ENCODE results near the gene IL1RL2. TPM values are rescaled to one million over a fixed set of nuclear protein-coding genes. Genes with fewer than 3 reads are reported as not detected.

The IL1RL2 gene
- total and polyA plus RNA-seq, 2 of the 4 experiments (the other 2 are of a cell fraction) = 0.09 to 0.36 TPM

GRCh38 chr2:102258025-102258385 is 71.2 kb downstream of the IL1RL2 start:
- Histone ChIP-seq H3K4me1 (ENCODE audit: control insufficient read depth, insufficient read depth, low read length) (peaks cover 9% of the 10 kb centered on the region), H3K9me3 (ENCODE audit: control insufficient read depth, insufficient read depth, low read length) (no peaks in the 10 kb centered on the region), H4K5ac (ENCODE audit: low read depth, low read length) (peak overlapping the region; percentile 56), H4K8ac (ENCODE audit: low read depth in 2 of 2, low read length in 2 of 2) (peak overlapping the region; percentile 48 to 72; a peak in 3 of 4 replicates), H4K20me1 (ENCODE audit: insufficient read depth, low read length) (no peaks in the 10 kb centered on the region), H2BK5ac (ENCODE audit: low read depth, low read length, poor library complexity, severe bottlenecking) (peak overlapping the region; percentile 74), H3K4me2 (ENCODE audit: low read depth, low read length) (no peak overlapping the region), H3K79me1 (ENCODE audit: low read depth in 1 of 2, low read length in 2 of 2) (no peaks in the 10 kb centered on the region), H2AK5ac (ENCODE audit: low read depth, low read length) (peak overlapping the region; percentile 58; the same call in 1 of the 2 replicates), H4K91ac (ENCODE audit: insufficient read depth, low read depth, low read length) (peak overlapping the region; percentile 74), H3K4ac (ENCODE audit: low read depth, low read length) (peak overlapping the region; percentile 89), H3K36me3 (ENCODE audit: control insufficient read depth, insufficient read depth, low read length) (no peaks in the 10 kb centered on the region), H3K27ac (ENCODE audit: insufficient read depth, low read length) (peak overlapping the region; percentile 39; the same call in 1 of the 2 replicates), H2BK120ac (ENCODE audit: low read depth, low read length) (peak overlapping the region; percentile 94), H3K56ac (ENCODE audit: extremely low read depth, insufficient read depth, low read length) (no peak overlapping the region; the same call in 1 of the 2 replicates), H3K4me3 (ENCODE audit: insufficient read depth, low read depth, low read length) (no peak overlapping the region), H3K18ac (ENCODE audit: low read depth, low read length) (peak overlapping the region; percentile 51), H3K9me1 (ENCODE audit: insufficient read depth, low read length) (peaks cover 9% of the 10 kb centered on the region), H3K14ac (replicated peaks; ENCODE audit: low read depth, low read length) (peak overlapping the region; percentile 67), H2AFZ (replicated peaks; ENCODE audit: low read length, poor library complexity) (no peak overlapping the region), H2BK15ac (ENCODE audit: low read depth, low read length) (peak overlapping the region; percentile 13), H2BK20ac (ENCODE audit: low read depth, low read length) (peak overlapping the region; percentile 97), H3K27me3 (ENCODE audit: control insufficient read depth, insufficient read depth, low read length) (no peaks in the 10 kb centered on the region), H3K23ac (ENCODE audit: low read depth, low read length) (peak overlapping the region; percentile 41; the same call in 1 of the 2 replicates), H2AK9ac (replicated peaks; ENCODE audit: low read depth, low read length, poor library complexity) (peak overlapping the region; percentile 20), H3K9ac (ENCODE audit: low read depth, low read length) (no peak overlapping the region)
- POLR2A ChIA-PET (ENCODE audit: unreplicated experiment) = no interaction called here
- intact Hi-C loops (cut with micrococcal nuclease) (no loop called here), in situ Hi-C loops (cut with MboI; ENCODE audit: low sequenced_read_pairs) (no loop called here), dilution Hi-C loops (cut with HindIII; ENCODE audit: low sequenced_read_pairs, unreplicated experiment) (no loop called here)
- no TSS peak for BruUV-seq (replicated peaks)
- TF ChIP-seq MXI1 (IDR thresholded peaks at IDR 0.05; ENCODE audit: borderline replicate concordance, low read depth, low read length) (no peak), BHLHE40 (IDR thresholded peaks at IDR 0.05; ENCODE audit: low read depth, low read length) (no peak), RCOR1 (IDR thresholded peaks at IDR 0.05; ENCODE audit: insufficient replicate concordance, low read length) (no peak), SMC3 (IDR thresholded peaks at IDR 0.05; ENCODE audit: low read depth, low read length) (no peak), NFE2L2 (IDR thresholded peaks at IDR 0.05; ENCODE audit: low read depth, low read length) (no peak), FOS (IDR thresholded peaks at IDR 0.05; ENCODE audit: low read depth, low read length) (no peak), ELK1 (IDR thresholded peaks at IDR 0.05; ENCODE audit: borderline replicate concordance, low read depth, low read length) (no peak), MAFK (IDR thresholded peaks at IDR 0.05; ENCODE audit: low read depth, low read length) (no peak), USF2 (IDR thresholded peaks at IDR 0.05; ENCODE audit: low read depth, low read length) (no peak), CHD1 (IDR thresholded peaks at IDR 0.05; ENCODE audit: low read depth, low read length) (no peak), RFX5 (IDR thresholded peaks at IDR 0.05; ENCODE audit: low read depth, low read length) (no peak), CTCF (conservative IDR thresholded peaks at IDR 0.05; ENCODE audit: low read depth, low read length) (no peak), CEBPB (IDR thresholded peaks at IDR 0.05; ENCODE audit: low read depth, low read length) (no peak), POLR2A (IDR thresholded peaks at IDR 0.05; ENCODE audit: low read depth, low read length) (no peak), MAZ (IDR thresholded peaks at IDR 0.05; ENCODE audit: borderline replicate concordance, low read depth, low read length) (no peak), RAD21 (IDR thresholded peaks at IDR 0.05; ENCODE audit: low read length) (no peak)
- DNase-seq (no peak), ATAC-seq (ENCODE audit: low read depth) (no peak; the same call in 1 of the 2 replicates)
- no CpG with 5 or more reads among the region's 2 CpGs for WGBS, 2 experiments (ENCODE audit: extremely low coverage in 2 of 2, insufficient read length in 1 of 2)
- CTCF ChIA-PET = interaction anchor here (1.4 kb wide), 1 partner anchor 17 kb away, joined by 5 read pairs; no protein-coding TSS in a partner anchor

Data from IMR-90 (cell line).